ENCODE results near the gene STK35.

DNA sequence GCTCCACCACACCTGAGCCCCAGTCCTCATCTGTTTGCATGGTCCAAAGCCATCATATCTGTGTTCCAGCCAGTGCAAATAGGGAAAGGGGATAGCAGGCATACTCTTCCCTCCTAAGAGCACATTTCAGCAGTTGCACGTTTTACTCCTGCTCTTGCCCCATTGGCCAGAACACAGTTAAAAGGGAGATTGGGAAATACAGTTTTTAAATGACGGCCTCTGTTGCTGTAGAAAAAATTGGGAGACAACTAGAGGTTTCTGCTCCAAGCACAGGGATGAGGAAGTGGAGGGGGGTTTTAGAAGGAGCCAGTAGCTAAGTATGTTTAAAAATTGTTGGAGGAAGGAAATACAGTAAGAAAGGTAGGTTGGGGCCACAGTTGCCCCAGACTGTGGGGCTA lies 14.6 kb upstream of the STK35 start:
- TF ChIP-seq POLR2A (IDR thresholded peaks at IDR 0.05; ENCODE audit: low read length) (no peak), GATA1 (IDR thresholded peaks at IDR 0.05; ENCODE audit: low read depth, low read length) (no peak)

Data from erythroblast (primary cell).